ENCODE data around the gene TMEM242. TPM values are rescaled to one million over a fixed set of nuclear protein-coding genes. Genes with fewer than 3 reads are reported as not detected.

TMEM242 gene
- total RNA-seq, 1 donor, result 6.2 TPM

- Histone ChIP-seq H3K36me3 (ENCODE audit: insufficient read depth, low read length) (no peaks in the 10 kb centered on the region), H3K4me3 (ENCODE audit: insufficient read depth, low read length) (no peak overlapping the region), H3K9me3 (ENCODE audit: low read depth, low read length) (no peaks in the 10 kb centered on the region), H3K79me2 (ENCODE audit: insufficient read depth, low read length) (no peaks in the 10 kb centered on the region), H3K4me2 (ENCODE audit: insufficient read depth, low read length) (peak overlapping the region; percentile 81), H3K27me3 (ENCODE audit: insufficient read depth, low read length) (peaks cover 38% of the 10 kb centered on the region), H2AFZ (ENCODE audit: low read length) (peak overlapping the region; percentile 67), H3K27ac (ENCODE audit: low read depth, low read length) (no peak overlapping the region), H4K20me1 (ENCODE audit: insufficient read depth, low read length) (no peaks in the 10 kb centered on the region), H3K4me1 (ENCODE audit: insufficient read depth, low read length) (peaks cover 8% of the 10 kb centered on the region)
- peak; percentile 58 for DNase-seq (ENCODE audit: insufficient read length, low spot score, missing footprints)
- no peak for TF ChIP-seq CTCF (IDR thresholded peaks at IDR 0.05; ENCODE audit: extremely low read depth, low read depth, low read length)
Observed at GRCh38 chr6:157239671-157240058, 83.7 kb downstream of the TMEM242 start.

Other genes starting within 250 kb of the TMEM242 start
- gene ZDHHC14, start 57.7 kb upstream of the TMEM242 start, total RNA-seq, result 1.4 and 1.8 TPM in 2 replicates